C4-2B (cell line): Measurements from ENCODE around the gene VPS35L.

Experiments used
- CTCF ChIP-seq: fragments of 450-650 bp; conservative IDR thresholded peaks from 2 replicates; pipeline ENCODE4 v1.5.1; 2017; ENCODE audit warnings: mild to moderate bottlenecking
- ZFX ChIP-seq: fragments of 450-650 bp; IDR thresholded peaks from 2 replicates; pipeline ENCODE4 v1.6.1; 2017

GRCh38 chr16:19523559-19524355 lies 31.7 kb upstream of the VPS35L start, which contains the start of gene CCP110:
- TF ChIP-seq CTCF (no peak), ZFX (no peak)
